ENCODE measurements around the gene COL5A1.

Gene COL5A1

DNA sequence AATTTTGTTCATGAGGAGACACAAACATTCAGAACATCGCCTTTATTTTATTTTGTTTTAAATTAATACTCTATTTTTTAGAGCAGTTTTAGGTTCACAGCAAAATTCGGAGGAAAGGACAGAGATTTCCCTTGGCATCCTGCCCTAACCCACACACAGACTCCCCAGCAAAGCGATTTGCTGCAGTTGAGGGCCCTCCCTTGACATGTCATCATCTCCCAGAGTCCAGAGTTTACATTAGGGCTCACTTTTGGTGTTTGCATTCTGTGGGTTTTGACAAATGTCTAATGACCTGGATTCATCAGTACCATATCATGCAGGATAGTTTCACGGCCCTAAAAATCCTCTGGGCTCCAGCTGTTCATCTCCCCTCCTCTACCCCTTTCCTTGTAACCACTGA is 33.6 kb upstream of the COL5A1 start:
- DNase-seq = peak; percentile 83

DNA sequence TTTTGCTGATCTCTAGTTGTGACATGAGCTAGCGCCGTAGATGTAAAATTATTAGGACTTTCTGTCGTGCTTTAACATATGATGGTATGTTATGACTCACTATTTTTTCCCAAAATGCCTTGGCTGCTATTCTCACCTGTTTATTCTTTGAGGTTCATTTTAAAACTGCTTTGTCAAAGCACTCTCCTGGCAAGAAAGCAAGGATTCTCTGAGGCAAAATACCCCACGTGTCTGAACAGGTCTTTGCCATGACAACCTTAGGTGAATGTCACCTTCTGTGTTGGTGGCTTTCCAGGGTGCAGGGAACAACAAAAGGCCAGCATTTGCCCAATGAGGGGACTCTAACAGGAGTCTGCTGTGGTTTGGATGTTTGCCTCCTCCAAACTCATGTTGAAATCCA is 30.6 kb upstream of the COL5A1 start:
- DNase-seq = no peak

DNA sequence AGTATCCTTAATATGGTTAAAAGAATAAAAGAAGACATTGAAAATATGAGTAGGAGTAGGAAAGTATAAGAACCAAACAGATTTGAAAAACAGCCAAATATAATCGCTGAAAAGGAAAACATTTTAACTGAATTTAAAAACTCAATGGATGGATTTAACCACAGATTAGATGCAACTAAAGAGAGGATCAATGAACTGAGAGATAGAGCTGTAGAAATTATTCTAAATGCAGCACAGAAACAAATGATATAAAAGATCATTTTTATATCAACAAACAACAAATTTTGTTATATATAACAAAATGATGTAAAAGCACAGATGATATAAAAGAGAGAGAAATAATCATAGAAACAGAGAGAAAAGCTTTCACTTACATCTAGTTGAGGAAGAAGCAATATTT is 29.3 kb upstream of the COL5A1 start:
- DNase-seq = no peak

DNA sequence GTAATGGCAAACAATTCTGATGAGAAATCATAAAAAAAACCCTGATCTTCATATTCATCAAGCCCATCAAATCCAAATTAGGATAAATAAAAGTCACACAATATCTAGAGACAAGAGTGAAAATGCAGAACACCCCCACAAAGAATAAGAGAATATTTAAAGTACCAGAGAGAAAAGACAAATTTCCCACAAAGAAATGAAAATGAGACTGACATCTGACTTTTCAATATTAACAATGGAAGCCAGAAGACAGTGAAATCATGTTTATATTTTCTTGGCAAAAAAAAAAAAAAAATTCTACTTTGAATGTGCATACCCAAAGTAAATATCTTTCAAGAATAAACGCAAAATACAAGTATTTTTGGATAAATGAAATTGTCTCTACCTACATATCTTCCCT is 28.9 kb upstream of the COL5A1 start:
- DNase-seq = no peak

DNA sequence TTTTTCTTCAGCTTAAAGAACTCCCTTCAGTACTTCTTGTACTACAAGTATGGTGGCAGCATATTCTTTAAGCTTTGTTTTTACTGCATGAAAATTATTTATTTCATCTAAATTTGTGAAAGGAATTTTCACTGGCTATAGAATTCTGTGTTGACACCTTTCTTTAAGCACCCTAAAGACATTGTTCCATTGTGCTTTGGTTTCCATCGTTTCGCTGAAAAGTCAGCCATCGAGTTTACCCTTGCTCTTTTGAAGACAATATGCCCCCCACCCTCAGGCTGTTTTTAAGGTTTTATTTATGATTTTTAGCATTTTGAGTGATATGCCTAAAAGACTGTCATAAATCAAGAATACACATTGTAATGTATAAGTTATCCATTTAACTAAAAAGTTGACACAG is 27.3 kb upstream of the COL5A1 start:
- no peak for DNase-seq

DNA sequence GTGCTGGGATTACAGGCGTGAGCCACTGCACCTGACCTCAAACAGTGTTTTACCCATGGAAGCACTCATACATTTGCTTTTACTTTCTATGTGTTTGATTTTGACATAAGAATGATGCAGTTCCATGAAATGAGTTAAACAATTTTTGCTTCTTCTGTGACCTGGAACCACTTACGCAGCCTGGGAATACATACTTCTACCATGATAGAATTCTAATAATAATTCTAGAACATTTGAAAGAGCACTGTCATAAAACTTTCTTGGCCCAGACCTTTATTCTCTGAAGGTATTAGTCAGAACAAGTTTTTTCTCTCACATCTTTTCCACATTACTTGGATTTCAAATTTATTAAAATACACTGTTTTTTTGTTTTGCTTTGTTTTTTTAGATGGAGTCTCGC is 25.3 kb upstream of the COL5A1 start:
- peak; percentile 42 for DNase-seq

DNA sequence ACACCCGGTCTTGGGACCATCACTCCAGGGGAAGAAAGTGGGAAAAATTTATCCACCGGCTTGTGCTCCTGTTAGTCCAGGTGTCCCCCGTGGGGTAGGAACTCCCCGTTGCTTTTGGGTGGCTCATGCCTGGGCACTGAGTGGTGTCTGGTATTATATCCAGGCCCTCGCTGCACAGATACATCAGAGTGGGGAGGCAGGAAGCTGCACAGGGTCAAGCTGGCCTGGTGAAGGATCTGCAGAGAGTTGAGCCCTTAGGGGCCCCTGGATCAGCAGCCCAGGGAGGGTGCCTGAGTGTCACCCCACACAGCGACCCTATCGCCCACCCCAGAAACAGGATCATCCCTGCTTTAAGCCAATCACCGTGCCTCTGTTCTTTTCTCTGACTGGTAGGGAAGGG is 24.4 kb upstream of the COL5A1 start:
- no peak for DNase-seq

DNA sequence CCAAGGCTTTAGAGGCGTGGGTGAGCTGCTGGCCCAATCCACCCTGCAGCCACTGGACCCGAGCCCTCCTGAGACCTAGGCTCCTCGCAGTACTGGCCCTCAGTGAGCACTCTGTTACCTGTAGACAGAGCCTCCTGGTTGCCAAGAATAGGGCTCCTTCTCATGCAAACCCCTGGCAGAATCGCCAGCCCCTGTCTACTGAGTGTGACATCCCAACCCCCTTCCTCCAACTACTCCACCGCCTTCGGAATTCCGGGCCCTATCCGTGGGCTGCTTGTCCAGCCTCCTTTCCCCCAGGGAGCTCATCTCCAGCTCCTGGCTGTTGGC is 23.8 kb upstream of the COL5A1 start:
- DNase-seq = no peak

DNA sequence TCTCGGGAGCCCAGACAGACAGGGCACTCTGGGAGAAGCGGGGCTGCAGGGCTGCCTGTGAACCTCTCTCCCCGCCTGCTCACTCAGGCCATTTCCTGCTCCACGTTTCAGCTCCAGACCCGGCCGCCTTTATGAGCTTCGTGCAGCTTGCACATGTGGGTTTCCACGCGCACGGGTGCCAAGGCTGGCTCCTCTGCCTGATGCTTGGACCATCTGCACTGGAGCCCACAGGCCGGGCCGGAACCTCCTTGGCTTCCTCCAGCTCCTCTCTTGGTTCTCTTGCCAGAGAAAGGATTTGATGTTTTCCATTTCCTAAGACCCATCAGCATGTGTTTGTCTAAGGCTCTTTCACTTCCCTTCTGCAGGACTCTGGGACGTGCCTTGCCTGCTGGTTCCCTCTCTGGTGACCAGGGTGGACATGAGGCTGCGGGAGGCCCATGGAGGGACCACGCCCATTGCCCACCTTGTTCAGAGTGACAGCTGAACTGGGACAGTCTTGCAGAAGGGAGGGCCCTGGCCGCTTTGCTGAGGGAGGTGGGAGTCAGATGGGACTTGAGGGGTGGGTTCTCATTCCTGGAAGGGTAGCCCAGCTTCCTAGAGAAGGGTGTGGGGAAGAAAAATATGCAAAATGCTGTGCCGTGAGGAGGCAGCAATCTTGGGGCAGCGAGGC is 23.3 kb upstream of the COL5A1 start:
- DNase-seq = no peak

DNA sequence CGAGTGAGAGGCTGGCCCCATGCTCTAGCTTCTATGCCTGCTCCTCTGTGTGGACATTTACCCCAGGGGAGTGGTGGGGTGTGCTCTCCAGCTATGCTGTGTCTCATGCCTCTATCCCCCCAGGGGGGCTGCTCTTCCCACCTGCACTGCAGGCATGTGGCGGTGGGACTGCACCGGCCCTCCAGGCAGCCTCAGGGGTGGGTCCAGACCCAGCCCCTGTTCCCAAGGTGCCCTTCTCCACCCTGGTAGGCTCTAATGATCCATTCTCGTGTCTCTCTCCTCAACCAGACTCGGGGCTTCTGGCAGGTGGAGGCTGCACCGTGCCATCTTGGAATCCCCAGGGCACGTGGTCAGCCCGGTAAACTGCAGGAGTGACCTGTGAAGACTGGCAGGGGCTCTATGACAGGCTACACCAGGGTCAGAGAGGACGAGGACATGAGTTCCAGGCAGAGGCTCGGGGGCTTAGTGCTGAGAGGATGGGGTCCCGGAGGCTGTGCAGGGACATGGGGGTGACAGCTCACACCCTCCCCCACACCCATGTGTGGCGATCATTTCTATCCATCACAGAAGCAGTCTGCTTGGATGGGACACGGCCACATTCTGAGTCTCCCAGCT is 22.7 kb upstream of the COL5A1 start:
- DNase-seq = no peak

DNA sequence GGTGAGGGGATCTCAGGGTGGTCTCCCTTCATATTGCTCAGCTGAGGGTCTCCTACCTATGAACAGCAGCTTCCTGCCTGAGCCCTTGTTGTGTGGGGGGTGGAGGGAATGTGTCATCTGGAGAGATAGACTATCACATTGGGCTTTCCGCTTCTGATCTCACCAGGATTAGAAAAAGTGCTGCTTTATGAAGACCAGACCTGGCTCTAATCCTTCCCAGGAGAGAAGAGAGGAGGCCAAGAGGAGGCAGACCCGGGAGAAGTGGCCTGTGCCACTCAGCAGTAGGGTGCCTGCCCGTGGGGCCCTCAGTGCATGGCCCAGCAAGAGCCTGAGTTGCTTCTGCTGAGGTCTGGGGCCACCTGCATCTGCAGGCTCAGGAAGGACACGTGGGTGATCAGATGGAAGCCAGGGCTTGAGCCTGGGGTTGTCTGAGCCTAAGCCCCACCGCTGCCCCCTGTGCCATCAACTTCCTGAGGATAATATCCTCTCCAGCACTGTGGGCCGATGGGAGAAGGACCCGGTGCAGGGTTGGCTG is 22.1 kb upstream of the COL5A1 start:
- DNase-seq = no peak

DNA sequence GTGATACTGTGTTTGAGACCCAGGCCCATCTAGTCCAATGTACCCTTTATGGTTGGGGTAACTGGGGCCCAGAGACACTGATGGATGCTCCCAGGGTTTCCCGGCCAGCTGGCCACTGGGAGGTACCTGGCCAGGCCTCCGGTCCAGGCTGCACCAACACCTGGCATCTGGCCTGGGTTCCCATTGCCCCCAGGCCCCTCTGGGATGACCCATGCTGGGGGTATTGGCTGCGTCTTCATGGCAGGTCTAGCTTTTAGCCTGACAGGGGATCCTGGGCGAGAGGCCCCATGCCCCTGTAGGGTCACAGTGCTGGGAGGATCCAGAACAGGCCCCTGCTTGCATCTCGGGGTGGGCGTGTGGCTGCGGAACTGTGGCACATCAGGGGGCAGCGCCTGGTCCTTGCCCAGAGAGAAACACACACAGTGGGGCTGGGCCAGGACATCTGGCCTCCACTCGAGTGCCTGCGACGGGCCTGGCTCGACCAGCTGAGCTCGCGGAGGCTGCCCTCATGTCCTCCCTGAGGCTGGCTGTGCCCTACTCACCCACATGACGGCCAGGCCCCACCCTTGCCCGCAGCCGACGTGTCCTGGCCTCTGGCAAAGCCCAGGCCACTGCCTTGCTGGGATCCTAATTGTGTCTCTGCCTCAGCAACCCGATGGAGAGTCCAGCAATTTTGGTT is 21.5 kb upstream of the COL5A1 start:
- DNase-seq = no peak

DNA sequence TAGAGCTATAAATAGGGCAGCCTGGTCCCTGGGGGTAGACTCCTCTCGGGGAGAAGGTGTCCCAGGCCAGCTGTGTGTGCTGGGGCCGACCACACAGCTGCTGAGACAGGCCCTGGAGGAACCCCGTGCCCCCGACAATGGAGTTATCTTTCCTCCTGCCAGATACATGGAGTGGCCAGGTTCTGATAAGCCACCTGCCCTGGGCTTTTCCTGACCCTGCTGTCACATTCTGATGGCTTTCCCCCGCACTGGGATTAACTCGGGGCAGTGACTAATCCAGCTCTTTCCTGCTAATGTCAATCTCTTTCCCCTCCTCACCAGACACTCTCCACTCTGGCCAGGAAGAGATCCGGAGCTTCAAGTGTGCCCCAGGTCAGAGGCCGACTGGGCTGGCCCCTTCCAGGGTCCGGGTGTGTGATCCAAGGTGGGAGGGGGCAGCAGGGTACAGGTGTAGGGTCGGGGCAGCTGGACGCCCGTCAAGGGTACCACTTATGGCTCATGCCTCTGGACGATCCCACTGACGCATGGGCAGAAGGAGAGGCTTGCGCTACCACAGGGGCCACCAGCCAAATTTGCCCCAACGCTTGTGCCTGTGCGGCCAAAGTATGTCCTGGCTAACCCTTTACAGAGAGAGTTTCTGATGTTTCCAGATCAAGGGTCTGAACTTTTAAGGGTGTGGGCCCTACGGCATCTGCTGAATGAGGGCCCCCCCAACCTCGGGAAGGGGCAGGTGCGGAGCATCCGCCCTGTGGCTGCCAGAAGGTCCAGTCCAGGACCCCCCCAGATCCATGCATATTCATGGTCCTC is 20.6 kb upstream of the COL5A1 start:
- DNase-seq = no peak

DNA sequence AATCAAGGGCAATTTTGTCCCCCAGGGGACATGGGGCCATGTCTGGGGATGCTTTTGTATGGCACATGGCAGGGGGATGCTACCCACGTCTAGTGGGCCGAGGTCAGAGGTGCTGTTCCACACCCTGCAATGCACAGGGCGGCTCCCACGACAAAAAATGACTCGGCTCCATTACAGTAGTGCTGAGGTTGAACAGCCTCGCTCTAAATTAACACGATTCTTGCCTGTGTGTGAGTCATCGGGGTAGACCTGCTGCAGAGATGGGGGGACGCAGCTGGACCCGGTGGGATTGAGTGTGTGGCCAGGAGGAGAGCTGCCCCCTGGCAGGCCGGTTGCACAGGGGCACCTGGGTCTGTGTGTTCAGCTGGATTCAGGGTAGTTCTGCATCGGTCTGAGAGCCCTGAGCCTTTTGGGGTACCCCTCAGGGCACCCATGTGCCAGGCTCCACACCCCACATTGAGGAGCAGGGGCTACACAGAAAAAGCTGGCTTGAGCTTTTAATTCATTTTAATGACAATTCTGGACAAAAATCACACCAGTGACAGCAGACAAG is 20.0 kb upstream of the COL5A1 start:
- no peak for DNase-seq

DNA sequence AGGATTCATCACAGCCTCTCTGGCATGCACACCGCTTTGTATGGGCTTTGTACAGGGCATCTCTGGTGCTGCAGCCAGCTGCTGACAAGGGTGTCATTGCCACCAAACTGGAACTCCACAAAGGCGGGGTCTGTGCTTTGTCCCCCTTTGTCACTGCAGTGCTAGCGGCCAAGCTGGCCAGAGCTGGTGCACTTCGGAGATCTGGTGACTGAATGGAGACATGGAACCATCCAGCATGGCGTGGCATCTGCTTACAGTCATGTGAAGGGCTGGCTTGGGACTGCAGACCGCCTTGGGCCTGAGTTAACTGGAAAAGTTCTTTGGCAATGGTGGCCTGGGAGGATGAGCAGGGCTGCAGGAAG is 18.7 kb upstream of the COL5A1 start:
- no peak for DNase-seq

DNA sequence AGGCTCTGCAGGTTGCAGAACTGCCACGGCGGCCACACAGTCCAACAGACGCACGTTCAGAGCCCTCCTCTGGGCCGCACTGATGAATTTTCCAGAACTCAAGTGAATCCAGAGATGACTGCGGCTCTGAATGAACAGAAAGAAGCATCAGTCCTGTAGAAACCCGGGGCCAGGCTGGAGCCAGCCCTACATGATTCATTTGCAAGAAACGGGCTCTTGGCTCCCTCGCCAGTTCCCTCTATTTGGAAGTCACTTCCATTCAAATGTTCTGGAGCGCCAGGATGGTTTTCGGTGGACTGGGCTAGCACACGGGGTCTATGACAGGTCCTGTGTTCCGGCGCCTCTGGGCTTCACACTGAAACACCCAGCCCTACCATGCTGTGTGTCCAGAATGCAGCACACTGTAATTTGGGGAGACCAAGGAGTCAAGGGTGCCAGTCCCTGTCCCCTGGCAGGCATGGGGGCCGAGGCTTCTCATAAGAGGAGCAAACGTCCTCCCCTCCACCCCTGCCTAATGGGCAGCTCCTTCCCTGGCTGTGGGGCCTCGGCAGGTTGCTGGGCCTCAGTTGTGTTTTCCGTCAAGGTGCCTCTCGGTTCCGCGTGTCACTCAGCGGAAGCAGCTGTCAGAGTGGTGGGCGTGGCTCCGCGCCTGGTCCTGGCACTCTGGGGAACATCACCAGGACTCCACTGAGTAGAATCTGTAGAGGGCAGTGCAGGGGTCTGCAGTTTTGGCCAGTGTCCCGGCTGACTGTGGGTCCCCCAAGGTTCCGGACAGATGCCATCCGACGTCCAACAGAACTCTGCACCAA is 18.1 kb upstream of the COL5A1 start:
- DNase-seq = no peak

DNA sequence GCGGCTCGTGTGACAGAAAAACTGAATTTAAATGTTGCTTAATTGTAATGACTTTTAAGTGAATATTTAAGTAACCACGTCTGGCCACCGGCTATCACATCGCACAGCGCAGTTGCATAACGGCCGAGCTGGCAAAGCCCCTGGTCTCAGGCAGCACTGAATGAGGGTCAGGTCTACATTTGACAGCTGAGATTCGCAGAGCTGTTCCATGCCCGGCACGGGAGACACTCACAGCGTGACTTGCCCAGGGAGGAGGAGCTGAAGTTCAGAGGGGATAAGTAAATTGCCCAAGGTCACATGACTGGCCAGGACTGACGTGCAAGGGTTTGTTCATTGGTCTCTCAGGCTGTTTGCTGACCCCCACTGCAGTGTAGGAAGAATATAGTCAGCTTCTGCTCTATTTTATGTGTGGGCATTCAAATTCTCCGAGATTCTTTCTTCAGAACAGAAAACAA is 17.4 kb upstream of the COL5A1 start:
- DNase-seq = peak; percentile 50

DNA sequence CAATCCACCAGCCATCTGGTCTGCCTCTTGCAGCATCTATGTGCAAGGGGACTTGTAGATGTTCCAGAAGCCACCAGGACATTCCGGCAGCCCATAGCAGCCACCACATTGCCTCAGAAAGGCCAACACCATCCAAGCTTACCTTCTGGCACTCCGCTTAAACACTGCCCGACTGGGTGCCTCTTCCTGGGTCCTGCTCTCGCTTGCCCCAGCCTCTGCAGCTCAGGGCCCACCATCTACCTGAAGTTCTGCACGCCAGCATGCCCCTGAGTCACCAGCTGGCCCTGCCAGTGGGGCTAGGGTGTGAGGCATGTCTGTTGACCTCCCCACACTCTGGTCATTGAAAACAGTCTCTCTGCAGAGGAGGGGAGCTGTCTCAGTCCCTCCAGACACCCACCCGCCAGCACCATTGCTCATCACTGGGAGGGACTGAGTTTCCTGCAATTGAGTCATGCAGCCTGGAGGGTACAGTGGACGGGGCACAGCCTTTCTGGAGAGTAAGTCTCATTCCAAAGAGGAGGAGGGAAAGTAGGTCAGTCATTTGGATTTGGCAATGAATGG is 16.9 kb upstream of the COL5A1 start:
- peak; percentile 98 for DNase-seq

DNA sequence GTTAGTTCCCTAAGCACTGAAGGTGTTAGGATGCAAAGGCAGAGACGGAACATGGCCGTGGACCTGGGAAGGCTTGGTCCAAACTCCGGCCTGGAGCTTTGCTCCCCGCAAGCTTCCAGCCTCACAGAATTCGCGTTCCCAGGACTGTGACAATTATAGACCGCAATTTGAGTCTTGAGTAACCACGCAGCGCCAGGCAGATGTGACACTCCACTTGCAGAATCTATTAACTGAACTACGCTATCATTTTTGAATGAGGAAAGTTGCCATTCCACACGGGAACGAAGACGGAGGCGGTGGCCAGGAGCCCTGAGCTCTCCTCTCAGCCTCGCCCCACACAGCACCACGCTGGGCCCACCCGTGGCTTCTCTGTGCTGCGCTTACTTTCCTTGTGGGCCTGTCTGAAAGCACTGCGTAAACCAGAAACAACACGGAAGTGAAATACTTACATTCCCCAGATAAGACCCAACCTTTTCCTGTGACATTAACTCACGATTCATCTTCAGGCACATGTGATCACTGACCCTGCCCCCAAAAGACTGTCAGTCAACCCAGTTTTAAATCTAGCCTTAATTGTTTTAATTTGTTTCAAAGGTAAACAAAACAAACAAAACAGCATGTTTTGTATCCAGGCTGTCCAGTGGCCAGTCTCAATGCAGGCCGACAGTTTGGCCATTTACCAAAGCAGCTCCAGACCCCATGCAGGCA is 16.1 kb upstream of the COL5A1 start:
- peak; percentile 72 for DNase-seq

DNA sequence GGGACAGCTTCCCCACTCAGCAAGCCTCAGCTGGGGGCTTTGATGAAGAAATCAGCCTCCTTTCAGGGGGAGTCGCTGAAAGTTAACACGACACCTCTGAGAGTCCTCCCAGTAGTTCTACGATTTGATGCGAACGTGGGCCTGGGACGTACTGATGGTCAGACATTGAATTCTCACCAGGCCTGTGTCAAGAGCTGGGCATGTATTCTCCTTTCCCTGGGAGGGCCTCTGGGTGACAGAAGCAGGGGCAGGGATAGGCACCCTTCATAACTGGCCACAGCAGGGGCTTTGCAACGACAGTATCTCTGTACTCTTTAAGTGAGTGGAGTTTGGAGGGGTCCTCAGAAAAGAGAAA is 15.6 kb upstream of the COL5A1 start:
- no peak for DNase-seq
